Activated T-helper 17 cell treated with anti-CD3 and anti-CD28 coated beads, Interleukin-2, amount 50 U/mL, for 72 hours (primary cell): Measurements from ENCODE around the gene DPEP3. TPM values are rescaled to one million over a fixed set of nuclear protein-coding genes. Genes with fewer than 3 reads are reported as not detected.
"Not testable (repeated sequence)": the region's sequence is repeated elsewhere in the genome, so short reads cannot be mapped to it uniquely, and the experiment has no call there.

Experiments used
- ATAC-seq: fragments of 150-1000 bp; cut with Tn5 transposase; replicated peaks from 2 replicates; pipeline ENCODE4 v1.10.0; 2021; ENCODE audit warnings: mild to moderate bottlenecking, moderate library complexity
- H3K27ac Mint-ChIP-seq: one replicate; pipeline ENCODE4 v1.8.0; 2022; ENCODE audit warnings: mixed read lengths
- H3K27me3 Mint-ChIP-seq: one replicate; pipeline ENCODE4 v1.8.0; 2022; ENCODE audit warnings: mixed read lengths
- H3K36me3 Mint-ChIP-seq: one replicate; pipeline ENCODE4 v1.8.0; 2022; ENCODE audit warnings: low read depth, mild to moderate bottlenecking, mixed read lengths
- H3K4me1 Mint-ChIP-seq: one replicate; pipeline ENCODE4 v1.8.0; 2022; ENCODE audit warnings: mixed read lengths
- H3K4me3 Mint-ChIP-seq: one replicate; pipeline ENCODE4 v1.8.0; 2022; ENCODE audit warnings: mild to moderate bottlenecking, mixed read lengths
- H3K9me3 Mint-ChIP-seq: one replicate; pipeline ENCODE4 v1.8.0; 2022; ENCODE audit warnings: mixed read lengths
- total RNA-seq, 2 donors: library from RNA; stranded (reverse); gene quantifications; one replicate each; pipeline ENCODE4 v1.2.3, GENCODE V29; 2022

Gene DPEP3
- total RNA-seq, 2 donors from 2014 or later = 0.19 TPM; not detected in 1

- H3K9me3 Mint-ChIP-seq = no peaks in the 10 kb centered on the region
- ATAC-seq = no peak
- peak overlapping the region; percentile 83 for H3K27ac Mint-ChIP-seq
- H3K4me1 Mint-ChIP-seq = peaks cover 21% of the 10 kb centered on the region
- H3K27me3 Mint-ChIP-seq = no peaks in the 10 kb centered on the region
- no peaks in the 10 kb centered on the region for H3K36me3 Mint-ChIP-seq
- peak overlapping the region; percentile 77 for H3K4me3 Mint-ChIP-seq
Measured at GRCh38 chr16:68000450-68000849, 20.2 kb upstream of the DPEP3 start.

DNA sequence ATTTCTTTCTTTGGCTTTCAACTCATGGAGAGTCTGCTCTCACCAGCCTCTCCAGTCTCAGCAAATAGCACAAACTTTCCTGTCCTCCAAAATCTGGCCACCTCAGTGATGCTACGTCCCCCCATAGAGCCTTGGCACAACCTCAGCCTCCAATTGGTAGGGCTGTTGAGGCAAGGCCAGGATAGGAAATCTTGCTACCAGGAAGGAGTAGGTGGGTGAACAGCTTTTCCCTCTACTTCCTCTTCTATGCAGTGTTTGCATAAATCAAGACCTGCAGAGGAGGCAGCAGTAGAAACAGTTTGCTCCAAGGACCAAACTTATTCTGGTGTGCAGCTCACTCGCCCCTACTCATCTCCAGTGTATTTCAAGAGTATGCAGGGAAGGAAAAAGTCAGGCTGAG is 19.7 kb upstream of the DPEP3 start:
- Mint-ChIP-seq H3K36me3 (no peaks in the 10 kb centered on the region), H3K27ac (peak overlapping the region; percentile 83), H3K4me3 (peak overlapping the region; percentile 77), H3K4me1 (peaks cover 25% of the 10 kb centered on the region), H3K27me3 (no peaks in the 10 kb centered on the region), H3K9me3 (no peaks in the 10 kb centered on the region)
- peak; percentile 39 for ATAC-seq

DNA sequence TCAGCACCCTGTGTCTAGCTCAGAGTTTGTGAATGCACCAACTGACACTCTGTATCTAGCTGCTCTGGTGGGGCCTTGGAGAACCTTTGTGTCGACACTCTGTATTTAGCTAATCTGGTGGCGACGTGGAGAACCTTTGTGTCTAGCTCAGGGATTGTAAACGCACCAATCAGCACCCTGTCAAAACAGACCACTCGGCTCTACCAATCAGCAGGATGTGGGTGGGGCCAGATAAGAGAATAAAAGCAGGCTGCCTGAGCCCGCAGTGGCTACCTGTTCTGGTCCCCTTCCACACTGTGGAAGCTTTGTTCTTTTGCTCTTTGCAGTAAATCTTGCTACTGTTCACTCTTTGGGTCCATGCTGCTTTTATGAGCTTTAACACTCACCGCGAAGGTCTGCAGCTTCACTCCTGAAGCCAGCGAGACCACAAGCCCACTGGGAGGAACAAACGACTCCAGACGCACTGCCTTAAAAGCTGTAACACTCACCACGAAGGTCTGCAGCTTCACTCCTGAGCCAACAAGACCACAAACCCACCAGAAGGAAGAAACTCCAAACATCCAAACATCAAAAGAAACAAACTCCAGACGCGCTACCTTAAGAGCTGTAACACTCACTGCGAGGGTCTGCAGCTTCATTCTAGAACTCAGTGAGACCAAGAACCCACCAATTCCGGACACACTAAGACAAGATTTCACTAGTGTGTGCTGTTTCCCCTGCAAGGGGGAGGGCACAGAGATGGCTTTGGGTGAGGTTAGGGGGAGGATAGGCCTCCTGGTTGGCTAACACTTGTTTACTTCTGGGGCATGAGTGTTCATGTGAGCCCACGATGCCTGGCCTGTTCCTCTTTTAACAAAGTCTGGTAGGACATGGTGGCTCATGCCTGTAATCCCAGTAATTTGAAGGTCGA is 18.7 kb upstream of the DPEP3 start, which contains the start of gene DPEP2:
Gene DPEP2, minus strand, starts transcription at position 706 of the 910 bp plus-strand sequence. CDS start 6,272 bp downstream, outside the sequence.
- Mint-ChIP-seq H3K4me1 (peaks cover 25% of the 10 kb centered on the region), H3K27ac (peak within 1 kb of the TSS; percentile 83), H3K4me3 (peak within 1 kb of the TSS; percentile 77)
- not testable (repeated sequence) for H3K27me3 Mint-ChIP-seq, H3K36me3 Mint-ChIP-seq, H3K9me3 Mint-ChIP-seq
- ATAC-seq = peak; percentile 87

GRCh38 chr16:67998231-67998778 is 18.0 kb upstream of the DPEP3 start:
- Mint-ChIP-seq H3K4me3 (peak overlapping the region; percentile 77), H3K4me1 (peaks cover 29% of the 10 kb centered on the region)
- H3K36me3 Mint-ChIP-seq, H3K27ac Mint-ChIP-seq, H3K9me3 Mint-ChIP-seq, H3K27me3 Mint-ChIP-seq, ATAC-seq: not testable (repeated sequence)

DNA sequence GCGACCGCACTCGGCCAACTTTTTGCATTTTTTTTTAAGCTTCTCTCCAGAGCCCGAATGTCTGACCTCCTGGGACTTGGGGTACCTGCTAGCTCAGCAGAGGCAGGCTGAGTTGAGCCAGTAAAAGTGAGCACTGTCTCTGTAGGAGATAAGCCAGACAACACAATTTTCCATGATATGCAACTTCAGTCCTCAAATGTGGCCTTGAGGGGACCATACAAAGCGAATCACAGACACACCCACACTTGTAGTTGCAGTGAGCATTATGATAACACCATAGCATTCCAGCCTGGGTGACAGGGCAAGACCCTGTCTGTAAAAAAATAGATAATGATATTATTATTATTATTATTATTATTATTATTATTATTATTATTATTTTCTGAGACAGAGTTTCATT is 16.4 kb upstream of the DPEP3 start:
- H3K27ac Mint-ChIP-seq = no peak overlapping the region
- no peak for ATAC-seq
- peaks cover 29% of the 10 kb centered on the region for H3K4me1 Mint-ChIP-seq

GRCh38 chr16:67995423-67995822 is 15.1 kb upstream of the DPEP3 start:
- ATAC-seq = no peak
- no peaks in the 10 kb centered on the region for H3K36me3 Mint-ChIP-seq
- peaks cover 26% of the 10 kb centered on the region for H3K4me1 Mint-ChIP-seq
- peak overlapping the region; percentile 70 for H3K27ac Mint-ChIP-seq
- H3K9me3 Mint-ChIP-seq = no peaks in the 10 kb centered on the region
- peak overlapping the region; percentile 44 for H3K4me3 Mint-ChIP-seq
- H3K27me3 Mint-ChIP-seq = no peaks in the 10 kb centered on the region

More for the DNA sequence above, 16.4 kb upstream of the DPEP3 start:
- no peak overlapping the region for H3K4me3 Mint-ChIP-seq
- H3K9me3 Mint-ChIP-seq = no peaks in the 10 kb centered on the region
- no peaks in the 10 kb centered on the region for H3K27me3 Mint-ChIP-seq
- H3K36me3 Mint-ChIP-seq = no peaks in the 10 kb centered on the region

- peak; percentile 13 for ATAC-seq
- not testable (repeated sequence) for H3K9me3 Mint-ChIP-seq, H3K36me3 Mint-ChIP-seq, H3K27me3 Mint-ChIP-seq
- peak overlapping the region; percentile 86 for H3K4me3 Mint-ChIP-seq
- H3K27ac Mint-ChIP-seq = peak overlapping the region; percentile 92
- peaks cover 16% of the 10 kb centered on the region for H3K4me1 Mint-ChIP-seq
Measured at GRCh38 chr16:67994040-67994408, 13.7 kb upstream of the DPEP3 start.

- no peaks in the 10 kb centered on the region for H3K27me3 Mint-ChIP-seq
- peak; percentile 89 for ATAC-seq
- H3K27ac Mint-ChIP-seq = peak overlapping the region; percentile 92
- no peaks in the 10 kb centered on the region for H3K9me3 Mint-ChIP-seq
- peaks cover 13% of the 10 kb centered on the region for H3K4me1 Mint-ChIP-seq
- no peaks in the 10 kb centered on the region for H3K36me3 Mint-ChIP-seq
- peak overlapping the region; percentile 86 for H3K4me3 Mint-ChIP-seq
Measured at GRCh38 chr16:67993207-67994039, 13.1 kb upstream of the DPEP3 start.

DNA sequence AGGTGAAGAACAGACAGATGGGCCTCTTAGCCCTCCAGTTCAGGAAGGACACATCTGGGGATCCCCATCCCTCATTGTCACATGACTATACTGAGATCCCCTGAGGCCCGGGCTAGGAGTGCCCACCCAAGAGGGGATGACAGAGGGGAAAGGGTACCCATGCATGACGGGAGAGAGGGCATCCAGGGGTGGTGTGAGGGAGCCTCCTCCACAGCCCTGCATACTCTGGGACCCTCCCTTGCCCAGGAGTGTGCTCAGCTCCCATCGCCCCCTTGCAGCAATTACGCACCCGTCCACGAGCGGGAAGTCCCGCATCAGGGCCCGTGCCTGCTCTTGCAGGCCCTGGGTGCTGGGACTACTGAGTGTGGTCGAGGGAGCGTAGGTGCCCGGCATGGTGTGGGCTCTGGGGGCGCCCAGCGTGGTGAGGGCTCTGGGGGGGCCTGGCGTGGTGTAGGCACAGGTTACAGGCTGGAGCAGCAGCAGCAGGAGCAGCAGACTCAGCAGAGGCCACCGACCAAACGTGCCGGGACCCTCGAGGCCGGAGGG is 12.4 kb upstream of the DPEP3 start:
- no peaks in the 10 kb centered on the region for H3K27me3 Mint-ChIP-seq

DNA sequence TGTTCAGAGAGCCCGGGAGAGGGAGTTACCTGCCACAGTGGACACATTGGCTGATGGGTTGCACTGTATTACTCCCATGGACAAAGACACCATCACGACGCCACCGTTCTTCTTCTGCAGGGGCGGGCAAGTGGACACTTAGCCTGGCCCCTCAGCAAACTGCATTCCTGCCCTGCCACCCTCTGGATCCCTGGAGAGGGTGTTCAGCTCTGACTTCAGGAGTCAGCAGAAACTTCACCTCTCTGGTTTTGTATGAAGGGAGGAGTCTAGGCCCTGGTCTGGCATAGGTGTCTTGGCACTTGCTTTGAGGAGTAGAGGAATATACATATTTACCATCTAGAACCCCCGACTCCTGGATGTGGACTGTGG is 9.7 kb upstream of the DPEP3 start:
- Mint-ChIP-seq H3K4me1 (peaks cover 9% of the 10 kb centered on the region), H3K36me3 (no peaks in the 10 kb centered on the region), H3K27ac (peak overlapping the region; percentile 57), H3K9me3 (no peaks in the 10 kb centered on the region), H3K4me3 (no peak overlapping the region), H3K27me3 (no peaks in the 10 kb centered on the region)
- ATAC-seq = no peak

More for the DNA sequence above, 12.4 kb upstream of the DPEP3 start:
- peak overlapping the region; percentile 86 for H3K4me3 Mint-ChIP-seq
- H3K4me1 Mint-ChIP-seq = peaks cover 13% of the 10 kb centered on the region
- ATAC-seq = no peak
- no peaks in the 10 kb centered on the region for H3K36me3 Mint-ChIP-seq
- H3K27ac Mint-ChIP-seq = peak overlapping the region; percentile 66
- H3K9me3 Mint-ChIP-seq = no peaks in the 10 kb centered on the region

GRCh38 chr16:67989322-67990017 is 9.2 kb upstream of the DPEP3 start:
- Mint-ChIP-seq H3K4me3 (no peak overlapping the region), H3K27ac (peak overlapping the region; percentile 86), H3K4me1 (peaks cover 12% of the 10 kb centered on the region), H3K27me3 (no peaks in the 10 kb centered on the region), H3K9me3 (no peaks in the 10 kb centered on the region), H3K36me3 (no peaks in the 10 kb centered on the region)
- no peak for ATAC-seq

- Mint-ChIP-seq H3K4me1 (peaks cover 10% of the 10 kb centered on the region), H3K36me3 (no peaks in the 10 kb centered on the region), H3K9me3 (no peaks in the 10 kb centered on the region), H3K27me3 (no peaks in the 10 kb centered on the region), H3K4me3 (no peak overlapping the region), H3K27ac (peak overlapping the region; percentile 86)
- no peak for ATAC-seq
Measured at GRCh38 chr16:67988675-67989074, 8.4 kb upstream of the DPEP3 start.

DNA sequence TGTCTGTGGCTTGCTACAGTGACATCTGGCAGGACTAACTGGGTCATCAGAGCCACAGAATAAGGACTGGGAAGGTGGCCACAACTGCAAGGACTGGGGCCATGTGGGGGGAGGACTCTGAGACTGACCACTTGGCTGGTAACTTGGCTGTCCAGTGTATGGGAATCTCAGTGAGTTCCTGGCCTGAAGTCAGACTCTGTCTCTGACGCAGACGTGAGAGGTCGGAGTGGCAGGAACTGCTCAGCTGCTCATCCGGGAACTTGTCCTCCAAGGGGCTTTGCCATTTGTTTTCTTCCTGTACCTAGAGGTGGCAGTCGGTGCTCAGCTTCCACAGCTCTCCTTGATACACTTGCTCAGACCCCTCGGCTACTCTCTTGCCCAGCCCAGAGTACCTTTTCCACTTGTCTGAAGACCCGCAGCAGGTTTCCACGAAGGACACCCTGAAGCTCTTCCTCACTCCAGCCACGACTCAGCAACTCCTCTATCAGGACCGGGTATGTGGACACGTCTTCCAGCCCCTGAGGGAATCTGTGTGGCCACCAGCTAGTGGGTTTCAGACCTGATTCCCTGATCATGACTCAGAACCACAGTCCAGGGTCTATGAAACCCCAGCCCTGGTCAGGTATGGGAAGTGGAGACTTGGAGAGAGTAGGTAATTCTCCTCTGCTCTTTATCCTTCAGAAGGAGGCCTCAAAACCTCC is 7.3 kb upstream of the DPEP3 start:
- Mint-ChIP-seq H3K36me3 (no peaks in the 10 kb centered on the region), H3K4me1 (peaks cover 12% of the 10 kb centered on the region), H3K27ac (peak overlapping the region; percentile 86), H3K27me3 (no peaks in the 10 kb centered on the region), H3K9me3 (no peaks in the 10 kb centered on the region), H3K4me3 (no peak overlapping the region)
- ATAC-seq = no peak
